PC-3 (cell line): ENCODE results near the gene AKAP8.

ENCODE experiments used
- EZH2 ChIP-seq: fragments of 300-600 bp; sonication (generic); IDR thresholded peaks from one replicate; pipeline ENCODE4 v1.6.1; 2017; ENCODE audit warnings: antibody characterized with exemption, mild to moderate bottlenecking, low read length; ENCODE audit not compliant: unreplicated experiment
- EZH2phosphoT487 ChIP-seq: fragments of 300-600 bp; sonication (generic); IDR thresholded peaks from 2 replicates; pipeline ENCODE4 v1.6.1; 2018; ENCODE audit warnings: mild to moderate bottlenecking, antibody characterized with exemption, low read length, borderline replicate concordance
- TF ChIP-seq, protein P1 (sequence below): fragments of 300-600 bp; sonication (generic); conservative IDR thresholded peaks from 2 replicates; pipeline ENCODE4 v1.5.1; 2017; ENCODE audit warnings: antibody characterized with exemption, low read depth, mild to moderate bottlenecking, low read length

- TF ChIP-seq, protein P1, sequence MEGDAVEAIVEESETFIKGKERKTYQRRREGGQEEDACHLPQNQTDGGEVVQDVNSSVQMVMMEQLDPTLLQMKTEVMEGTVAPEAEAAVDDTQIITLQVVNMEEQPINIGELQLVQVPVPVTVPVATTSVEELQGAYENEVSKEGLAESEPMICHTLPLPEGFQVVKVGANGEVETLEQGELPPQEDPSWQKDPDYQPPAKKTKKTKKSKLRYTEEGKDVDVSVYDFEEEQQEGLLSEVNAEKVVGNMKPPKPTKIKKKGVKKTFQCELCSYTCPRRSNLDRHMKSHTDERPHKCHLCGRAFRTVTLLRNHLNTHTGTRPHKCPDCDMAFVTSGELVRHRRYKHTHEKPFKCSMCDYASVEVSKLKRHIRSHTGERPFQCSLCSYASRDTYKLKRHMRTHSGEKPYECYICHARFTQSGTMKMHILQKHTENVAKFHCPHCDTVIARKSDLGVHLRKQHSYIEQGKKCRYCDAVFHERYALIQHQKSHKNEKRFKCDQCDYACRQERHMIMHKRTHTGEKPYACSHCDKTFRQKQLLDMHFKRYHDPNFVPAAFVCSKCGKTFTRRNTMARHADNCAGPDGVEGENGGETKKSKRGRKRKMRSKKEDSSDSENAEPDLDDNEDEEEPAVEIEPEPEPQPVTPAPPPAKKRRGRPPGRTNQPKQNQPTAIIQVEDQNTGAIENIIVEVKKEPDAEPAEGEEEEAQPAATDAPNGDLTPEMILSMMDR = no peak
- no peak for TF ChIP-seq EZH2phosphoT487
- TF ChIP-seq EZH2 = no peak
These were observed 23.0 kb upstream of the AKAP8 start for GRCh38 chr19:15402411-15403150.
